ENCODE data around the gene OAT.

GRCh38 chr10:124362568-124362967, 56.2 kb downstream of the OAT start:
- no peak for TF ChIP-seq CTCF (IDR thresholded peaks at IDR 0.05)
- TF ChIP-seq POLR2A (IDR thresholded peaks at IDR 0.05) = no peak

Data from testis (tissue), 2 donors.